Suppressor macrophage treated with lipopolysaccharide for 4 hours (primary cell): Measurements from ENCODE around the gene GNG12.

ENCODE experiments used
- DNase-seq: peaks from one replicate; pipeline ENCODE4 v3.0.0-alpha.2; 2020

GNG12 gene

DNA sequence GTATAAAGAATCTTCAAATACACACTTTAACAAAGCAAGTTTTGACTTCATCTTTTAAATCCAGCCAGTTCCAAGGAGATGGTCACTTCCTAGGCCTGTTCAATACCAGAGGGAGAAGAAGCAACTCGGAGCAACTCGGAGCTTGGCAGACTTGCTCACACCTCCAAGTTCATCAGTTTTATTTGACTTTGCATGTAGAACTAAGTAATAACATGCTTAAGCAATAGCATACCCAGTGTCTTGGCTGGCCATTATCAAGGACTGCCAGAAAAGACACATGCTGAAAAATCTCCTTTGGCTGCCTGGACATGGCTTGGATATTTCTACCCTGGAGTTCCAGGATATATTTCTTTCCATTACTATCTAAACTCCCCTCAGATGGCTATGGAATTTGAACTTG lies 52.6 kb downstream of the GNG12 start:
- DNase-seq, result no peak

DNA sequence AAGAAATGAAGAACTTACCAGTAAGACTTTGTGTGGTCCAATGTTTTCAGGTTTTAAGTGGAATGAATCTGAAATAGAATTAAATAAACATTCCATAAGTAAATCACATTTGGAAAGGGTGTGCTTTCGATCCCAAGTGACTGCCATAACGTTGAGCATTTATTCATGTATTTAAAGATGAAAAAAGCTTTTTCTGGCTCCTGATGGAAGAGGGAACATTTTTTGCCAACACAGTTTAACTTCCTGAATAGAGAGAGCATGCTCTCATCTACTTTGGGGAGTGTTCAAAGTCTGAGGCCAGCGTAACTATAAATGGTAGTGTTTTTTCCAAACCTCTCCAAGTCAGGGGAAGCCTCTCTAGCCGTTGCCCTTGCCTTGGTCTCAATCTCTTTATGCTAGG lies 55.8 kb downstream of the GNG12 start:
- no peak for DNase-seq

DNA sequence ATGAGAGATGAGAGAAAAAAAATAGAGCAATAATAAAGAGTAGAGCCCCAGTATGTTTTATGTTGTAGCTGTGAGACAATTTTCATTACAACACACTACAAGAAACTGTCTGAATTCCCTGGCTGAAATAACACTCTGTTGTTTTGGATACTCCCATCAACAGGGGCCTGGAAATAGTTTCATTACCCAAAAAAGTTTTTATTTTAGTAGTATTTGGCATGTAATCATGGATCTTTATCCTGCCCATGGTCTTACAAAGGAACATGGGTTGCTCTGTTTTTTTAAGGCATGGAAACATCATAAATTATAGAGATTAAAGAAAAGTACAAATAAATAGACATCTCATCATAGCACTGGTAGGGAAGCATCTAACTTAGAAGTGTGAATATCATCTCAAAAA lies 56.3 kb downstream of the GNG12 start:
- no peak for DNase-seq

DNA sequence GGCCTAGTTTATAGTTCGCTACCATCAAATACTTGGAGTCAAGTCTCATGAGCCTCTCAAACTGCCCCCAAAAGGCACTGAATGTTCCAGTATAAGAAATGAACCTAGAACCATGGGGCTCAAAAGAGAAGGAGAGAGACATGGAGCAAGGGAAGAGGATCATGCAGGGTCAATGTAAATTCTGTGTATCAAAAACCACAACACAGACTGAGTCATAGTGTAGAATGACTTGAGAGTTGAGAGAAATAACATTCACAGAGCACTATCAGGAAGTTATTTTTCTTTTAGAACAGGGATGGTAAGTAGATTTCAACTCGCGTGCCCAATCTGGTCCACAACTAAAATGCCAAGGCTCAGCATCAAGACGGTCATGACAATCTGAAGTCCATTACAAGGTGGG lies 59.8 kb downstream of the GNG12 start:
- no peak for DNase-seq

DNA sequence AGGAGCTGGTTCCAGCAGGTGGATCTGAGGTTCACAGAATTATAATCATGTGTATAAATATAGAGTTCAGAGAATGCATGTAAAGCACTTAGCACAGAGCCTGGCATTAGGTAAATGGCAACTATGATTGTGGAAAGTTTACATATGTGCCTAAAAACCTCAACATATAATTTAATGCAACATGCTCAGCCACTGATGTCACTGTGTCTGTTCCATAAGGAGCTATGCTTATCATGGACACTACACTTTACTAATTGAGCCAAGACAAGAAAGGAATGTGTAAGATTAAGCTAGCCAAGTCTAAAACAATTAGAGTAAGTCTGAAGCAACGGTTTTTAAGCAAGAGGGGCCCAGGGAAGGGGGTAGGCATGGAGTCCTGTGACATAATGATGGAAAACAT lies 61.5 kb downstream of the GNG12 start:
- no peak for DNase-seq

DNA sequence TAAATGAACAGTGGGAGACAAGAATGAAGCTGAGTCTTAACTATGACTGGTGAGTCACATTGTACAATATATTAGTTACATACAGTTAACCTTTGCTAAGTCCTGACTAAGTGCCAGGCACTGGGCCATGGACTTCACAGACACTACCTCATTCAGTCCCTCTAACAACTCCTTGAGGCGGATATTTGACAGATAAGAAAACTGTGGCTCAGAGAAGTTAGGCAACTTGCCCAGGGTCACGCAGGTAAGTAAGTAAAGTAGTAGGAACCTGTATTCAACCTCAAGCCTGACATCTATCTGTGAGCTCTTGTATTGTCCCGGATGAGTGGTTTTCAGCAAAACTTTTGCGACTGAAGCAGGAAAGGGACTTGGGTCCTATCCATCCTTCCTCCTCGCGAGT lies 62.1 kb downstream of the GNG12 start:
- no peak for DNase-seq

DNA sequence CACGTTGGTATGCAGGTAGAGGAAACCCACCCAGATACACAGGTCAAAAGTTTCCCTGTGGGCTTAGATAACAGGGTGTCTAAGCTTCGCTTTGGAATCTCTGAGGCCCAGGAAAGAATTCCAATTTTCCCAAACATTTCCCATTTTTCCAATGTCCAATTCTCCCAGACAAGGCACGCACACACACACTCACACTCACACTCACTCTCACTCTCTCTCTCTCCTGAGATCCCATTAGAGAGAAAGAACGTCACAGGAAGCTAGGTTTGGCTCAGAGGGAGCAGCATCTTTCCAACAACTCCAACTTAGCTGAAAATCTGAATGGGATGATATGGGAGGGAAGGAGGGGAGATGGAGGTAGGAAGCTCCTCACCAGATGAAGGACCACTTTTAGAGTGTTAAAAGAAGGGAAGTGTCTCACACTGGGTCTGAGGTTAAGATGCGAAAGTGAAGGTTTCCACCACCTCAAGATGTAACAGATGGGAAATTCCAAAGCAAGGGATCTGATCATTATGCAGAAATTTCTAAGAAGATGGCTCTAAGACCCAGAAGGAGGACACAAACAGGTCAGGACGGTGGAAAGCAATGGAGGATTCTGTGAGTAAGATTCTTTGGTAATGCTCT lies 63.5 kb downstream of the GNG12 start:
- no peak for DNase-seq

DNA sequence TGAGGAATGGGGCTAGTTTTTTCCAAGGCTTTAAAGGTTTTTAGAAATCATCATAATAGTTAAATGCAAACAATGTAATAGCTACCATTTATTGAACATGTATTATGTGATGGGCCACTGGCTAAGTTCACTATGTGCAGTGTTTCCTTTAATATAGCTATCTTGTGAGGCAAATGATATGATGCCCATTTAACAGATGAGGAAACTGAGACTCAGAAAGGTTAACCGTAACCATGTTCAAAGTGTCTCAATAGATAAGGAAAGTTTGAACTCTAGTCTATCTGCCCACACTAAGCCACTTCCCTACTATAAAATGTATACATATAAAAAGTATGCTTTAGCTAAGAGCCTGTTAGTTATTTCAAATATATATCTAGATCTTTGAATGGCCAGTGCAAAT lies 64.8 kb downstream of the GNG12 start:
- no peak for DNase-seq

DNA sequence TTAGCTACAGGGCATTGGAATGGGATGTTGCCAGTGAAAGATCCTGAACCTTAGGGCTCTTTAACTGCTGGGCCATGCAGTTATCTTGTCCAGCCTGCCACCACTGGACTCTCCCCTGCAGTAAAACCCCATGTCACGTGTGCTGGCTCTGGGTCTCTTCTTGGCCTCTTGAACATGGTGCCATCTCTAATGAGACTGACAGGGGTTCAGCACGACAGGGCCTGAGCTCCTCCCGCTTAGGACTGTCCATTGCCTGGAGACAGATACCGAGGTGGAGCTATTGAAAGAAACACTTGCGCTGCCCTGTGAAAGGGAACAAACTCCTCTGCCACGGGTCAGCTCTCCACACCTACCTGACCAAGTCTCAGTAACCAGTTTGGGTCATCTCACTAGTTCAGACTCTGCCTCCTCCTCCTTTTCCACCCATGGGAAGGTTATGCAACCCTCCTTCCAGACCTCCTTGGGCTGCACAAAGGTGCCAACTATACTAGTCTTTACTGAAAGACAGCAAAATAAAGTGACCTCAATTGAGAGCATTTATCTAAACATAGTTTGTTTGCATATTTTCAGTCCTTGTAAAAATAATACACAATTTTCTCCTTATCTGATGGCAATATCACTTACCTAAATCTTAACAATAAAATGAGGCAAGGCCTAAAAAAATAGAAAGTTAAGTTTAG lies 66.0 kb downstream of the GNG12 start:
- no peak for DNase-seq

DNA sequence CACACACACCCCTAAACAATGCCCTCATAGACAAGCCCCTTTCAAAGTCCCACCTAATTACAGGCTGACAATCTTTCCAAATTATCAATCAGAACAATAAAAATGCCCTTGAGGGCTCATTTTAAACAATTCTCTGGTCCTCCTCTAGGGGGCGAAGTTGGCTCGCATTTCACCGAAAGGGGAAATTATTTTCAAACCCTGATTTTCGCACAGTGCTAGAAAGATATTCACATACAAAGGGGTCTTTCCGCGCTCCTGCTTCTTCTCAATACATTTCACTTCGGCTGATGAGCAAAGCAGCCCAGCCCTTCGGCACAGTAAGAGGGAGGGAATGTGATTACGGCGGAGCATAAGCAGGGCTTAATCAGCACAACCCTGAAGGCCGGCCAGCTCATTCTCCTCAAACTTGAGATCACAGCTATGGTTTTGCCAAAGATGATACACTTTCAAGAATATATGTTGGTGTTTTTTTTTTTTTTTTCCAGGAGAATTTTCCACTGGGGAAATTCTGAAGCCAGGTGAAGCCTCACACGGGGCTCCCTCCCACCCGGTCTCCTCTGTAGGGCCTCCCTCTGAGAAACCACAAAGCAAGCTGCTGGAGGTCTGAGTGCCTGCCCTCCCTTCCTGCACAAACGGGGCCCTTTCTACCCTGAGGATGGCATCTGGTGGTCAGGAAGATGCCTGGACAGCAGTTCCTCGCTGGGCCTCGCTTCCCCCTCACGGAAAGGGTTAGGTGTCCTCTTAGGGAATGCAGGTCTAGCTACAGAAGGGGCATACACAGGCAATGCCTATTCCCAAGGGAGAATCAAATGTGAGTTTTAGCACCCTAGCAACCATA lies 66.9 kb downstream of the GNG12 start:
- peak; percentile 59 for DNase-seq

DNA sequence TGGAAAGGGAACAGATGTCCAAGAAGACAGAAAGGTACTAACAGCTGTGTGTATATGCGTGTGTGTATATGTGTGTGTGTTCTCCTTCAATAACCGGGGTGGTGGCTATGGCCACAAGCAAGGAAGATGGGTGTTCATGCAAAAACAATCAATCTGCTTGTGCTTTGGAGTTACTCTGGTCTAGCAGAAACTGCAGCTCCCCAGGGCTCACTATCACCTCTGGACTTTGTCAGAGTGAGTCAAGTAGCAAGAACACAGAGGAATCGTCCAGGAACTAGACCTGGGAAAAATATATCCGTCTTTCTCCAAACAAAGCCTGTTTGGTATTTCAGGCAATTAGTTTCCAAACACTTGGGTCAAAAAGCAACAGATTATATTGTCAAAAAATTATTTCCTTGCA lies 68.6 kb downstream of the GNG12 start:
- no peak for DNase-seq

DNA sequence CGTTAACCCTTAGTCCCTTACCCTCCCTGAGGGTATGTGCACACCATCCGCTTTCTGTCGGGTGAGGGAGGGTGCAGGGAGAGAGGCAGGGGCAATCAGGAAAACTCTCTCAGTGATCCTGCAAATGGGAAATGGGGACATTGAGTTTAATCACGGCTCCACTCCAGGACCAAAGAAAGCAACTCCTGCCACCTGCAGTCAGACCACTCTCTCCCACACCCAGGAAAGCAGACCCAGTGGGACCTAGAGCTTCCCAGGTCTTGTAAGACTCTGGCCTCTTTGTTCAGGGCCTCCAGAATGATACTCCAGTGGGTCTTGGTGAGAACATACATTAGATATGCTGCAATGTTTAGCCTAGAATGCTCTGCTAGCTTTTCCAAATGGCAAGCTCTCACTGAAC lies 71.5 kb downstream of the GNG12 start:
- no peak for DNase-seq

DNA sequence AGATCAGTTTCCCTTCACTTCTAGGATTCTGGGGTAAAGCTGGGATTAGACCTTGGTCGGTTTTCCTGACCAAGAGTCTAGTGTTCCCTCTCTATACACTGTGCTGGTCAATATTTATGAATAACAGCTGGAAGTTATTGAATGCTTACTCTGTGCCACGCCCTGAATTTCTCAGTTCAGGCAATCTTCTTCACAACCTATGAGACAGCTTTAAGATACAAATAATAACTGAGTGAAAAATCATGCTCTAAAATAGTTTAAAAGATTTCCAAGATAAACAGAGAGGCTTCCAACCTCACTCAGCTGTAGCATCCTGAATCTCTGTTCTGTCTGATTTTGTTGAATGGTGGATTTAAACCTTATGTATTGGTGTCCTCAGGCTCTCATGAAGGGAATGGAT lies 72.2 kb downstream of the GNG12 start:
- DNase-seq, result no peak

DNA sequence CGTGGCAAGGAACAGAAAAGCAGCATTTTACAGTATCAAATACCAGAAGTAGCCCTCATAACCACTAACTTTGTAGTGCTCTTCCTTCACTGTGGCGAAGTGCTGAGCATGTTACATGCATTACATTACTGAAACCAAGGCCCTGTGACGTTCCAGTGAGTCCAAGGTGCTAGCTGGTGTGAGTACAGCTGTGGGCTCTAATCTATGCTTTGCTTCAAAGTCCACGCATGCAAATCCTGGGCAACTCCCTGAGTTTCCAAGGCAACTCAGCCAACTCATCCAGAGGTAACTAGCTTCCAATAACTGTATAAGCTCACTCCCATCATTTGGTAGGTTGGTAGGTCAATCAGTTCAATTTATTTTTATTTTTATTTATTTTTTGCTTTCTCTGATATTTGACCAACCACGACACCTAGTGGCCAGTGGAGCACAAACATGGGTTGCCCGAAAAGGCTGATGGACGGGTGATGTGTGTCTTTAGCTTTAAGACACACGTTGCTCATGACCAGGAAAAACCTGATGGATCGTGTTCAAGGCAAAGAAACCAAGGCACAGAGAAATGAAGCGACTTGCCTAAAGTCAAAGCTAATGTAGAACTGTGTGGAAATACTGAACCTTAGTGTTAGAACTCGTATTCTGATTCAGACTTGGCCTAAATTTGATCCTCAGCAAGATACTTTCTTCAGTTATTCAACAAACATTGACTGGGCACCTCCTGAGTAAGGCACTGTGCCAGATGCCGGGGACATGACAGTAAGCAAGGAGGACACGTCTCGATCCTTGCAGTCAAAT lies 73.0 kb downstream of the GNG12 start:
- peak; percentile 75 for DNase-seq

DNA sequence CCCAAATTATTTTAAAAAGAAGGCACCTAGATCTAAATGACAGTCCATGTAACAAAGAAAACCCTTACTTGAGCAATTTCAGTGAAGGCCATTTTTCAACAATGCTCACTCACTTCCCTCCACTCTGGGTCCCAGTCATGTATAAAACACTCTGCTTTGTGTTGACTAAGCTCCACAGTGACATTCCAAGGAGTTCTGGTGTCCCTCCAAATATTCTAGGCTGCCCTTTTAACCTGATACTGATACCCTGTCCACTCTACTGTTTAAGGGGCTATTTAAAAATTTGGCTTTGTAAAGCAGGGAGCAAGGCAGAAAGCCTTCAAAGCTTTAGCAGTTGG lies 73.6 kb downstream of the GNG12 start:
- DNase-seq, result no peak

DNA sequence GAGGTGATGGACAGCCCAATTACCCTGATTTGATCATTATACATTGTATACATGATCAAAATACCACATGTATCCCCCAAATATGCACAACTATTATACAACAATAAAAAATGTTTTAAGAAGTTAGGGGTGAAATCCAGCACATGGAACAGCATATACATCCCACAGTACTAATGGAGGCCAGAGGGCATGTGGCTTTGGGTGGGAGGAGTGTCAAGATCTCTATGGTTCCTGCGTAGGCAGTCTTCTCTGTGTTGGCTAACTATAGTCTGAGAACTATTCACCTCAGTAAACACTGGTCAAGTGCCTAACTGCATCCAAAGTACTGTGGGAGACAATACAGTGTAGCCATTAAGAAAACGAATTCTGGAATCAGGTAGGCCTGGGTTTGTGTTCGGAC lies 74.2 kb downstream of the GNG12 start:
- no peak for DNase-seq

DNA sequence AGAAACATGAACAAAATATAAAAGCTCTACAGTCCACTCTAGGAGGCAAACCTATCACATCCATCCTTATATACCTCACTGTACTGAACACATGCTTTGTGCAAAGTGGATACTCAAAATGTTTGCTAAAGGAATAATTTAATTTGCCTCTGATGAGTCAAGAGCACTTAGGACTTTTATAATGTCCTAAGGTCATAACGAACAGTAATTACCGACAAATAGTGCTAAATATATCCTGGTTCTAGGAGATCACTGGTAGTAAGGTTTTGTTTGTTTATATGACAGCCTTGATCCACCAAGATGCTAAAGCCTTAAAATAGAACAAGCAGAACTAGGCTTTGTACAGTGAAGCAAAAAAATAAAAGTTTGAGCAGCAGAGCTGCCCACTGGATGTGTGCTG lies 77.6 kb downstream of the GNG12 start:
- DNase-seq, result no peak

DNA sequence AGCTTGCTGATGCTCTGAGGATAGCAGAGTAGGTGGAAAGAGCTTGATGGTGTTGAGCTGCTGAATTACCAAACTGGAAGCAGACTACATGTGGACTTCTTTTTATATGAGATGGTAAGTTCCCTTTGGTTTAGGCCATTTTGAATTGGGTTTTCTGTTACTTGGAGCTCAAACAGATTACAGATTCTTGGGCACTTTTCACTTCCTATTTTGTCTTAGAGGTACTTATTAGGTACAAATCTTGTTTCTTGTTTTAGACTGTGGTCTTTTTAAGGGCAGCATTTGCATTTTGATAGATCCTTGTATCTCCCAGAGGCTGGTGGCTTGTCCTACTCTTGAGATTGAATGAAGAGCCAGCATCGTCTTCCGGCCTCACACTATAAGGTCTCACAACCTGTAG lies 78.1 kb downstream of the GNG12 start:
- DNase-seq, result no peak

DNA sequence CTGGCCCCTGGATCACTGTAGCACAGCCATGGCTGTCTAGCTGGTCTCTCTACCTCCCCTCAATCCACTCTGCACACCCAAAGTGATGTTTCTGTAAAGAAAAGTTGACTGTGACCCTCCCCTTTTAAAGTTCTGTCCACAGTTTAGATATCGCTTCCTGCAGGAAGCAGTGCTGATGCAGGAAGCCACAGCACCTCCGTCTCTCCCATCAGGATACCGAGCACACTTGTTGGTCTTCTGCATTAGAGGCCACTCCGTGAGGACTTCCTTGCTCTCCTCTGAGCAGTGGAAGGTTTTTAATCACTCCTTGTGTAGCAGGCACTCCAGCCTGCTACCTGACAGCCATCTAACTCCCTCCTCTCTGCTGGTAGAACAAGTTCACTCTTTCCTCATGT lies 78.7 kb downstream of the GNG12 start:
- no peak for DNase-seq

DNA sequence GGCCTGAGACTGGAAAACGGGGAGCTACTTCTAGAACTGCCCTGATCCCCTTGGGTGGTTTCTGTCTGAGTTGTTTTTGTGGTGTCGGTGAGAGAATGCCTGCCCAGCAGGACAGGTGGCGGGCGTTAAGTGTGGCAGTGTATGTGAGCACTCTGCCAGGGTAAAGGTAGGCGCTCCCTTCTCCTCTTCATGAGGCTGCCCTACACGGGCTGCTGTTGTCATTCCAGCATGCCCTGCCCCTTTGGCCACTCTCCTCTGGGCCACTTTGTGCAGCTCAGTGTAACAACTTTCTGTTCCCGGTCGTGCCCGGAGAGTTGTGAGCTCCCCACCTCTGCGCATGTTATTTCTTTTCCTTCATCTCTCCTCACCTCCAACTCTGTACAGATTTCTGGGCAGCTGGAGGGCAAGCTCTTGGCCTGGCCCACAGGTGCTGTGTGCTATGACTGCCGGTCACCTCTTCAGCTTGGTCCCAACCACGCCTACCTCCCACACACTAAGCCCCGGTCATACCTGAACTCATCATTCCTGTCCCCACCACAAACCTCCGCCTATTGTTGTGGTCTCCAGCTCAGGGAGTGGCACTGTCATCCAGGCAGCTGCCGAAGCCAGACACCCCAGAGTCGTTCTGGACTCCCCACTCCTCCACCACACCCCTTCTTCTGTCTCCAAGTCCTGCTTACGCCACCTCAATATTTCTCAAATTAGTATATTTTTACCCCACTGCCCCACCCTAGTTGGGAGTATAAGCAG lies 79.3 kb downstream of the GNG12 start:
- DNase-seq, result no peak

DNA sequence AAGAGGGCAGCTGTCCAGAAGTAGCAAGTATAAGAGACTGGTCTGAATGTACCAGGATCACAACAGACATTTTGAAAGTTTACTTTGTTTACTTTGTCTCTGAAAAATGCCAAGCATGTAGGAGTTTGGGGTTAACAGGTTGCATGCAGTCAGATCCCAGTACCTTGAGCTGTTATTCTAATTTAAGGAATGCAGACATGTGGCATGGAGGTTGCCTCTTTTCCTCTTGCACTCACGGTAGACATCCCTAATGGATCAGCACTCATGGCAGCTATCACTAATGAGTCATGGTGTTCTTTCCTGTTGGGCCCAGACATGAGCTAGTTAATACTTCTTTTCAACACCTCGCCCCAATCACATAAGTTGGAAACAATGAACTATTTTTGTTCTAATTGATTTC lies 81.0 kb downstream of the GNG12 start:
- DNase-seq, result no peak

DNA sequence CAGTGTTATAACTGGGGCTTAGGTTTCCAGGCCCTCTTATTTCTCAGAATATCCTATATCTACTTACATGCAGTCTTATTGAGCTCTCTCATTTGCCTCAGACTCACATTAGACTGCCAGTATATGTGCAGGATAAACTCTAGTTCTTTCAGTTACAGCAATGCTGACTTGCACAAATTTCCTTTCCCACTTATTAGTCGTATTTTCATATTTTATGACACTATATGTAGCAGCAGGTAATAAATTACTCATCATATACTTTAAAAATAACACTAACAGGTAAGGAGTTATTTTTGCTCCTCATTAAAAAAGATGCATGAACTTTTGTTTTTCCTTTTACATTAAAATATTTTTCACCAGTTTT lies 82.6 kb downstream of the GNG12 start:
- no peak for DNase-seq
